HCT116 (cell line): ENCODE measurements around the gene TMEM115. TPM values are rescaled to one million over a fixed set of nuclear protein-coding genes. Genes with fewer than 3 reads are reported as not detected.

ENCODE experiments used
- ATAC-seq: fragments of 200-7000 bp; cut with Tn5 transposase; 2 replicates; pipeline ENCODE4 v1.9.1; 2020; ENCODE audit warnings: mild to moderate bottlenecking, moderate library complexity
- BruUV-seq: library from RNA; stranded (reverse); fragments of 400-500 nt; replicated peaks from 2 replicates; lab custom pipeline; 2021; lab: Mats Ljungman, UMichigan
- CTCF ChIA-PET: fragments of 300-600 bp; sonication (Branson Sonifier 250); formaldehyde crosslinking; loops from one replicate; lab custom pipeline; 2021; ENCODE audit warnings: antibody characterized with exemption; lab: Charles Lee
- POLR2A ChIA-PET: fragments of 300-600, 350-600 bp; sonication (Branson Sonifier 250); formaldehyde crosslinking; loops from one replicate; lab custom pipeline; 2021; ENCODE audit warnings: antibody characterized with exemption; lab: Charles Lee
- RAD21 ChIA-PET, 2 experiments: fragments of 300-600 bp; sonication (Branson Sonifier 250); formaldehyde crosslinking; loops; one replicate each; lab custom pipeline; 2023; ENCODE audit warnings: low total read pairs in 2 of 2; ENCODE audit not compliant: uncharacterized antibody in 2 of 2, unreplicated experiment in 2 of 2, low non-redundant PET in 1 of 2; lab: Charles Lee
- DNase-seq: peaks from one replicate; pipeline ENCODE4 v3.0.0-alpha.2; 2010; ENCODE audit warnings: low read depth, low spot score
- H2AFZ ChIP-seq: fragments of 200-600 bp; shearing (Covaris generic), sonication (generic); 2 replicates; pipeline ENCODE4 v1.6.1; 2017; ENCODE audit warnings: low read depth, mixed run types, mixed read lengths, antibody characterized with exemption, low read length; ENCODE audit not compliant: poor library complexity, severe bottlenecking
- H3K27ac ChIP-seq: 2 replicates; pipeline ENCODE4 v1.5.1; 2012; ENCODE audit warnings: low read depth, low read length
- H3K27me3 ChIP-seq: fragments of 200-600 bp; sonication (generic); 2 replicates; pipeline ENCODE4 v1.6.1; 2016; ENCODE audit warnings: mixed run types, low read length, mixed read lengths; ENCODE audit not compliant: insufficient read depth
- H3K36me3 ChIP-seq, 2 experiments: fragments of 200-500 bp in 1 of 2; fragments of 200-600 bp in 1 of 2; sonication (Bioruptor generic) in 1 of 2; sonication (generic) in 1 of 2; 2 replicates each; pipeline versions ENCODE4 v1.5.1 to v1.6.1; 2014 to 2016; ENCODE audit warnings: low read length in 2 of 2, inconsistent platforms in 1 of 2, mixed read lengths in 1 of 2, mixed run types in 1 of 2; ENCODE audit not compliant: insufficient read depth in 2 of 2, control insufficient read depth in 1 of 2
- H3K4me1 ChIP-seq, 2 experiments: fragments of 200-600 bp in 1 of 2; sonication (generic) in 1 of 2; 2 replicates each; pipeline versions ENCODE4 v1.5.1 to v1.6.1; 2012 to 2017; ENCODE audit warnings: low read length in 2 of 2, inconsistent platforms in 1 of 2, mild to moderate bottlenecking in 1 of 2, mixed read lengths in 1 of 2, mixed run types in 1 of 2, moderate library complexity in 1 of 2; ENCODE audit not compliant: insufficient read depth in 2 of 2, control insufficient read depth in 1 of 2
- H3K4me2 ChIP-seq: fragments of 200-600 bp; sonication (generic); 2 replicates; pipeline ENCODE4 v1.6.1; 2017; ENCODE audit warnings: mixed run types, low read length, mixed read lengths
- H3K4me3 ChIP-seq, 2 experiments: fragments of 200-600 bp in 1 of 2; sonication (generic) in 1 of 2; replicated peaks in 1 of 2; 2 replicates each; pipeline ENCODE4 v1.5.1; 2011 to 2016; ENCODE audit warnings: low read length in 2 of 2, control low read depth in 1 of 2, low read depth in 1 of 2, mild to moderate bottlenecking in 1 of 2, mixed read lengths in 1 of 2, mixed run types in 1 of 2
- H3K79me2 ChIP-seq: fragments of 200-600 bp; sonication (generic); 2 replicates; pipeline ENCODE4 v1.6.1; 2017; ENCODE audit warnings: mild to moderate bottlenecking, mixed run types, low read length, moderate library complexity, mixed read lengths; ENCODE audit not compliant: insufficient read depth
- H3K9ac ChIP-seq: fragments of 200-600 bp; sonication (generic); 2 replicates; pipeline ENCODE4 v1.6.1; 2016; ENCODE audit warnings: low read length, mixed read lengths
- H3K9me2 ChIP-seq: fragments of 200-600 bp; sonication (generic), shearing (Covaris generic); 2 replicates; pipeline ENCODE4 v1.6.1; 2017; ENCODE audit warnings: mixed run types, mild to moderate bottlenecking, moderate library complexity; ENCODE audit not compliant: insufficient read depth
- H3K9me3 ChIP-seq, 2 experiments: fragments of 200-500 bp in 1 of 2; fragments of 200-600 bp in 1 of 2; sonication (Bioruptor generic) in 1 of 2; sonication (generic) in 1 of 2; 2 replicates each; pipeline ENCODE4 v1.6.1; 2014 to 2017; ENCODE audit warnings: low read length in 2 of 2, mixed read lengths in 2 of 2, inconsistent platforms in 1 of 2, low read depth in 1 of 2, mild to moderate bottlenecking in 1 of 2, mixed run types in 1 of 2, moderate library complexity in 1 of 2; ENCODE audit not compliant: control insufficient read depth in 1 of 2, insufficient read depth in 1 of 2
- H4K20me1 ChIP-seq: fragments of 200-600 bp; sonication (generic), shearing (Covaris generic); 2 replicates; pipeline ENCODE4 v1.6.1; 2017; ENCODE audit warnings: mixed run types, mild to moderate bottlenecking, moderate library complexity; ENCODE audit not compliant: insufficient read depth
- EGR1 ChIP-seq: IDR thresholded peaks from 2 replicates; pipeline ENCODE4 v1.6.1; 2012; ENCODE audit warnings: low read depth
- JUND ChIP-seq: IDR thresholded peaks from 2 replicates; pipeline ENCODE4 v1.6.1; 2012
- REST ChIP-seq: IDR thresholded peaks from 2 replicates; pipeline ENCODE4 v1.6.1; 2012; ENCODE audit warnings: low read depth
- ZBTB33 ChIP-seq: IDR thresholded peaks from 2 replicates; pipeline ENCODE4 v1.6.1; 2011; ENCODE audit warnings: mild to moderate bottlenecking, low read length, moderate library complexity; ENCODE audit not compliant: insufficient replicate concordance; ENCODE audit errors: extremely low read depth
- ZFX ChIP-seq: fragments of 450-650 bp; IDR thresholded peaks from 2 replicates; pipeline ENCODE4 v1.6.1; 2017
- intact Hi-C: fragments of 100-400 bp; cut with micrococcal nuclease; formaldehyde crosslinking; loops from 2 replicates; pipeline ENCODE4 v1.10.0; 2022
- total RNA-seq: library from RNA; stranded (reverse); gene quantifications from one replicate; pipeline ENCODE4 v1.2.1, GENCODE V29; 2021; ENCODE audit not compliant: unreplicated experiment

The TMEM115 gene
- total RNA-seq, 1 experiment from 2014 or later: 24.6 TPM

- TF ChIP-seq REST (no peak), ZBTB33 (no peak), ZFX (peak; percentile 96)
These were observed 18.6 kb downstream of the TMEM115 start, which contains the start of gene RASSF1 (continued) for GRCh38 chr3:50340448-50341329.

GRCh38 chr3:50340147-50340447 is 19.2 kb downstream of the TMEM115 start:
- TF ChIP-seq EGR1 (no peak), JUND (no peak), REST (no peak)
- no TSS peak for BruUV-seq
- POLR2A ChIA-PET: interaction anchor here (1.1 to 1.3 kb wide), 3 partner anchors 10 to 40 kb away, joined by 3 to 11 read pairs (median 4); partner anchors contain the start of genes CYB561D2, HYAL3, NAA80 and NPRL2
- Histone ChIP-seq H3K36me3 (peaks cover 0 to 3% of the 10 kb centered on the region in 2 experiments; a peak in 1 of 4 replicates), H3K4me1 (peaks cover 29 to 59% of the 10 kb centered on the region in 2 experiments), H3K9me3 (no peaks in the 10 kb centered on the region), H4K20me1 (no peaks in the 10 kb centered on the region), H3K4me2 (peak overlapping the region; percentile 95), H3K79me2 (peaks cover 42% of the 10 kb centered on the region), H3K27me3 (no peaks in the 10 kb centered on the region), H2AFZ (no peak overlapping the region), H3K4me3 (peak overlapping the region; percentile 62 to 89), H3K9me2 (no peaks in the 10 kb centered on the region), H3K9ac (peak overlapping the region; percentile 98), H3K27ac (peak overlapping the region; percentile 82)
- intact Hi-C loops: no loop called here
- RAD21 ChIA-PET: interaction anchor here in 1 of 2 experiments (0.5 kb wide), 1 partner anchor 113 kb away, joined by 4 read pairs; no protein-coding TSS in a partner anchor
- ATAC-seq (no peak), DNase-seq (no peak)
- CTCF ChIA-PET: interaction anchor here (1.1 kb wide), 1 partner anchor 16 kb away, joined by 5 read pairs; no protein-coding TSS in a partner anchor
